Activated T-cell treated with anti-CD3 and anti-CD28 coated beads, Interleukin-2, amount 50 U/mL, for 24 hours (primary cell): Measurements from ENCODE around the gene RGS5.

Experiments
- DNase-seq: peaks from one replicate; pipeline ENCODE4 v3.0.0-alpha.2; 2020
- H3K27ac Mint-ChIP-seq: 2 replicates; pipeline ENCODE4 v1.8.0; 2020; ENCODE audit warnings: mild to moderate bottlenecking, mixed read lengths
- H3K27me3 Mint-ChIP-seq: 2 replicates; pipeline ENCODE4 v1.8.0; 2020; ENCODE audit warnings: mixed read lengths
- H3K36me3 Mint-ChIP-seq: 2 replicates; pipeline ENCODE4 v1.8.0; 2020; ENCODE audit warnings: low read depth, mixed read lengths
- H3K4me1 Mint-ChIP-seq: 2 replicates; pipeline ENCODE4 v1.8.0; 2020; ENCODE audit warnings: low read depth, mixed read lengths
- H3K4me3 Mint-ChIP-seq: 2 replicates; pipeline ENCODE4 v1.8.0; 2020; ENCODE audit warnings: mild to moderate bottlenecking, moderate library complexity, mixed read lengths
- H3K9me3 Mint-ChIP-seq: 2 replicates; pipeline ENCODE4 v1.8.0; 2020; ENCODE audit warnings: mixed read lengths

Gene RGS5

DNA sequence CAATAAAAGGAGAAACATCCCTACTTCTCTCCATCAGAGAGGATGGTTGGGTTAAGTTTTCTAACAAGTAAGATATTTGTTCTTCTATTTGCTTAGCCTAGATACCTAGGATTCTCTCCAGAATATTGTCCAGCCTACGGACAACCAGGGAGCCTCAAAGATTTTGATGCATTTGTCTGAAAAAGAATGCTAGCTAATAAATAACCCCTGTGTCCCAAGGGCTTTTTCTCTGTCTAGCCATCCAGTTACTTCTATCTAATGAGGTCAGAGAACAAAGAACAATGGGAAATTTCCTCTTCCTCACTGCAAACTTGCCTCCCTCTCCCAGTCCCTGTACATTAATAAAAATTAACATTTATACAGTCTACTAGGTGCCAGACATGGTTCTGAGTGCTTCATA lies 810 bp downstream of the RGS5 start:
- no peak overlapping the region for H3K4me3 Mint-ChIP-seq
- H3K4me1 Mint-ChIP-seq = no peaks in the 10 kb centered on the region
- no peak overlapping the region for H3K27ac Mint-ChIP-seq
- no peaks in the 10 kb centered on the region for H3K27me3 Mint-ChIP-seq
- DNase-seq = no peak
- H3K9me3 Mint-ChIP-seq = no peaks in the 10 kb centered on the region
- H3K36me3 Mint-ChIP-seq = no peaks in the 10 kb centered on the region

DNA sequence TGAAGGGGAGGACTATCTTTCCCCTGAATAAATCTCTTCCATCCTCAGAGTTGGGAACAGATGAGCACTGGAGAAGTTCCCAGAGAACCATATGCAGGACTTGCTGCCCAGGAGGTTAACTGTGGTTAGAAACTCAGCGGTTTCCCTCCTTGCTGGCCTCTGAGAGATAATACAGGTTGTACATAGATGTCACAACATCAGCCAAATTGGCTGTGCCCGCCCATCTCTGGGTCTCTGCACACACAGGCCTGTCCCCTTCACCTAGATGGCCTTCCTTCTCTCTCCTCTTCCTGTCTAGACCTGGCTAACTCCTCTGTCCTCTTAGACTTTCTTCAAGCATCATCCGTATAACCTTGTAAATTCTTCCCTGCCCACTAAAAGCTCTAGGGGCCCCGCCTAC lies 5.7 kb downstream of the RGS5 start:
- H3K4me3 Mint-ChIP-seq = no peak overlapping the region
- H3K4me1 Mint-ChIP-seq = no peaks in the 10 kb centered on the region
- H3K9me3 Mint-ChIP-seq = no peaks in the 10 kb centered on the region
- H3K27me3 Mint-ChIP-seq = no peaks in the 10 kb centered on the region
- DNase-seq = no peak
- H3K27ac Mint-ChIP-seq = no peak overlapping the region
- no peaks in the 10 kb centered on the region for H3K36me3 Mint-ChIP-seq

DNA sequence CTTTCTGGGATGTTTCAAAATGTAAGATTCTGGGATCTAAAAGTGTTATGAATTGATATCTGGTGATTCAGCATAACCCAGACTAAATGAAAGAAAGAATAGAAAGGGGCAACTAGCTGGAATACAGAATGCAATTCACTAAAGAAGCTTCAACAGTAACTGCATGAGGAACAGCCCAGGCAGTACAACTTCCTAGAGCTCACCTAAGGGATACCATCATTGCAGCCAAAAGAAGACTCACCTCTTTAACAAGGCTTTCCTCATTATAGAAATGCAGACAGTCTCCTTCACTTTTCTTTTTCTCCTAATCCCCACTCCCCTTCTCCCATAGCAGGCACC lies 6.3 kb downstream of the RGS5 start:
- Mint-ChIP-seq H3K4me1 (no peaks in the 10 kb centered on the region), H3K27me3 (no peaks in the 10 kb centered on the region), H3K27ac (no peak overlapping the region)

GRCh38 chr1:163195728-163196448 lies 6.8 kb downstream of the RGS5 start:
- H3K36me3 Mint-ChIP-seq = no peaks in the 10 kb centered on the region
- H3K27me3 Mint-ChIP-seq = no peaks in the 10 kb centered on the region
- no peaks in the 10 kb centered on the region for H3K4me1 Mint-ChIP-seq
- no peaks in the 10 kb centered on the region for H3K9me3 Mint-ChIP-seq
- H3K4me3 Mint-ChIP-seq = no peak overlapping the region
- H3K27ac Mint-ChIP-seq = no peak overlapping the region
- no peak for DNase-seq

More for the DNA sequence above, 6.3 kb downstream of the RGS5 start:
- Mint-ChIP-seq H3K4me3 (no peak overlapping the region), H3K9me3 (no peaks in the 10 kb centered on the region), H3K36me3 (no peaks in the 10 kb centered on the region)
- no peak for DNase-seq

GRCh38 chr1:163191301-163191700 lies 11.4 kb downstream of the RGS5 start:
- H3K27me3 Mint-ChIP-seq = no peaks in the 10 kb centered on the region
- no peak for DNase-seq
- H3K4me1 Mint-ChIP-seq = no peaks in the 10 kb centered on the region
- H3K9me3 Mint-ChIP-seq = no peaks in the 10 kb centered on the region
- H3K36me3 Mint-ChIP-seq = no peaks in the 10 kb centered on the region
- H3K4me3 Mint-ChIP-seq = no peak overlapping the region
- H3K27ac Mint-ChIP-seq = no peak overlapping the region

DNA sequence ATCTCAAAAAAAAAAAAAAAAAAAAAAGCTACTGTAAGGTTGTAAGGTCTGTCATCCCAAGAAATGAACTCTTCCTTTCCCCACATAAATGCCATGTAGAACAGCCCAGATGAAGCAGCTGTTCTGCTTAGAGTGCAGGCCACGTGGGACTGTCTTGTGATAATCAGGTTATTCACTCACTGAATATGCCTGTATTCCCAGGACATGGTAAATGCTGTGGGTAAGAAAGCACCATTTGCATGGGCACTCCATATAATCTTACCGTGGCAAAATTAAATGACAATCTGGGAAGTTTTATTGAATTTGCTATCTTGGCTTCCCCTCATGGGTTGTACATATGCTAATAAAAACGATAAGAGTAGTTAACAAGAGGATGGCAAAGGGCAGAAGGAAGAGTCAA lies 13.8 kb downstream of the RGS5 start:
- Mint-ChIP-seq H3K4me3 (no peak overlapping the region), H3K36me3 (no peaks in the 10 kb centered on the region), H3K4me1 (no peaks in the 10 kb centered on the region), H3K27ac (no peak overlapping the region), H3K27me3 (peaks cover 5% of the 10 kb centered on the region), H3K9me3 (no peaks in the 10 kb centered on the region)
- no peak for DNase-seq

DNA sequence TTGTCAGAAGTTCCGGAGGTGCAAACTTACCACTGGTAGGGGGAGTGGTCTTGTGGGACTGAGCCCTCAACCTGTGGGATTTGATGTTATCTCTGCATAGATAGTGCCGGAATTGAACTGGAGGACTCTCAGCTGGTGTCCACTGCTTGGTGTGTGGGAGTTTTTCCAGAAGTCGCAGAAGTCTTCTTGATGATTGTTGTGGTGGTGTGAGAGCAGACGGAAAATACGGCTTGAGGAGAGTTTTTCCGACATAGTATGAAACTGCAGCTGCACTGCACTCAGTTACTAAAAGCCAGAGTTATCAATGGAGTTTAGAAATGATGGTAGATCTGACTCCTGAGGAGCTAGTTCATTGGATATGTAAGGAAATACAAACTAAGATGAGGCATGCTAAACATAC lies 14.9 kb downstream of the RGS5 start:
- Mint-ChIP-seq H3K27ac (no peak overlapping the region), H3K36me3 (no peaks in the 10 kb centered on the region), H3K27me3 (peaks cover 6% of the 10 kb centered on the region), H3K4me1 (no peaks in the 10 kb centered on the region), H3K4me3 (no peak overlapping the region), H3K9me3 (no peaks in the 10 kb centered on the region)
- DNase-seq = no peak

DNA sequence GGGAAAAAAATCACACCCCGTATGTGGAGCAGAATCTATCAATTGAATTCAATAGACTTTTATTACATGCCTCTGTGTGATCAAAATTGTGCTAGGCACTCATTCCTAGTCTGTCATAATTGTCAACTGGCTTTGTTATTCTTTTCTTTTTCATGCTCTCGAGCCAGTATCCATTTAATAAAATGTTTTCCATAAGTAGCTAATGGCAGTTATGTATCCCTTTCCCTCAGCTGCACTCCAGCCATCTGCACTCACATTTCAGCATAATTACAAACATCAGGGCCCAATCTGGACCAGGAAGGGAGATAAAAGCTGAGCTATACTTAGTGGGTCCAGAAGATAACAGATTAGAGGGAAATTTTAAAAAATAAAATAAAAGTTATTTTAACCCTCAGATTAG lies 15.9 kb downstream of the RGS5 start:
- no peak overlapping the region for H3K27ac Mint-ChIP-seq
- H3K27me3 Mint-ChIP-seq = peaks cover 6% of the 10 kb centered on the region
- H3K9me3 Mint-ChIP-seq = no peaks in the 10 kb centered on the region
- DNase-seq = no peak
- no peaks in the 10 kb centered on the region for H3K36me3 Mint-ChIP-seq
- no peak overlapping the region for H3K4me3 Mint-ChIP-seq
- no peaks in the 10 kb centered on the region for H3K4me1 Mint-ChIP-seq

GRCh38 chr1:163182330-163182949 lies 20.3 kb downstream of the RGS5 start:
- H3K4me3 Mint-ChIP-seq = no peak overlapping the region
- no peak overlapping the region for H3K27ac Mint-ChIP-seq
- no peaks in the 10 kb centered on the region for H3K36me3 Mint-ChIP-seq
- H3K27me3 Mint-ChIP-seq = peaks cover 6% of the 10 kb centered on the region
- H3K4me1 Mint-ChIP-seq = no peaks in the 10 kb centered on the region
- no peaks in the 10 kb centered on the region for H3K9me3 Mint-ChIP-seq
- no peak for DNase-seq

GRCh38 chr1:163178628-163179027 lies 24.1 kb downstream of the RGS5 start:
- Mint-ChIP-seq H3K9me3 (no peaks in the 10 kb centered on the region), H3K27ac (no peak overlapping the region), H3K4me1 (no peaks in the 10 kb centered on the region), H3K4me3 (no peak overlapping the region), H3K36me3 (no peaks in the 10 kb centered on the region), H3K27me3 (peaks cover 12% of the 10 kb centered on the region)
- no peak for DNase-seq

DNA sequence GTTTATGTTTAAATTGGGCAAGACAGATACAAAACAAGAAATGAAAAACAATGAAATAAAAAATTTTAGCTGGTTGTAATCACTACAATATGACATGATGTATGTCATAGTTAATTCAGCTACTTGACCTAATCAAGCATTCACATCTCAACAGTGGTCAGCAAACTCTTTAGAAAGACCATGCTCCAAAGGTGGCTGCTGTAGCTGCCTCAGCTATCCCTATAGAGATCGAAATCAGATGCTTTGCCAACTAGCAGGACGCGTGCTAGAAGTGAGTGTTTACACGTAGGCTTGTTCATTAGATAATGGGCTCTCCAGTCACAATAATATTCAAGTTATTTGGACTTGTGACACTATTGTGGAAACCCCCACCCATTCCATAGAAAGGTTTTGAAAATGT lies 25.9 kb downstream of the RGS5 start:
- Mint-ChIP-seq H3K9me3 (no peaks in the 10 kb centered on the region), H3K4me3 (no peak overlapping the region), H3K27me3 (peaks cover 12% of the 10 kb centered on the region), H3K4me1 (no peaks in the 10 kb centered on the region), H3K36me3 (no peaks in the 10 kb centered on the region), H3K27ac (no peak overlapping the region)
- DNase-seq = no peak

- peak; percentile 40 for DNase-seq
- no peaks in the 10 kb centered on the region for H3K9me3 Mint-ChIP-seq
- H3K4me3 Mint-ChIP-seq = no peak overlapping the region
- no peaks in the 10 kb centered on the region for H3K4me1 Mint-ChIP-seq
- no peaks in the 10 kb centered on the region for H3K36me3 Mint-ChIP-seq
- H3K27me3 Mint-ChIP-seq = peaks cover 12% of the 10 kb centered on the region
- no peak overlapping the region for H3K27ac Mint-ChIP-seq
Observed at GRCh38 chr1:163174524-163175437, 27.9 kb downstream of the RGS5 start.

DNA sequence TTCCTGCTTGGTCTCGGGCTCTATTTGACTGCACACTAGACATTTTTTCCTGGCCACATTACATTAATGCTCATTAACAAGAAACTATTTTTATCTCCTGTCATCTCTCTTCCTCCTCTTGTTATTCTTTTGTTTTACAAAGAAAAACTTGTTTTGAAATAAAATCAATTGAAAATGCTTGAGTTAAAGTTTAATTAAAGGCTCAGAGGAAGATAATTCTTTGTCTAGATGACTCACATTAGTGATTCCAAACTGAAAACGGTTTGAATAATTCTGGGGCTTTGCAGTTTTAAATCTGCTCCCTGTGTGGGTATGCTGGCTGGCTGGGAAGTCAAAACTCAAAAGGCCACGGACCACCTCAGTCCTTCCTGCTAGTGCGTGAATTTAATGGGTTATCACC lies 29.6 kb downstream of the RGS5 start:
- Mint-ChIP-seq H3K4me1 (no peaks in the 10 kb centered on the region), H3K9me3 (no peaks in the 10 kb centered on the region), H3K4me3 (no peak overlapping the region), H3K27ac (no peak overlapping the region), H3K27me3 (peaks cover 12% of the 10 kb centered on the region), H3K36me3 (no peaks in the 10 kb centered on the region)
- DNase-seq = no peak

GRCh38 chr1:163172596-163172995 lies 30.1 kb downstream of the RGS5 start:
- Mint-ChIP-seq H3K27ac (no peak overlapping the region), H3K27me3 (peaks cover 12% of the 10 kb centered on the region), H3K4me1 (no peaks in the 10 kb centered on the region), H3K9me3 (no peaks in the 10 kb centered on the region), H3K4me3 (no peak overlapping the region), H3K36me3 (no peaks in the 10 kb centered on the region)
- DNase-seq = no peak

DNA sequence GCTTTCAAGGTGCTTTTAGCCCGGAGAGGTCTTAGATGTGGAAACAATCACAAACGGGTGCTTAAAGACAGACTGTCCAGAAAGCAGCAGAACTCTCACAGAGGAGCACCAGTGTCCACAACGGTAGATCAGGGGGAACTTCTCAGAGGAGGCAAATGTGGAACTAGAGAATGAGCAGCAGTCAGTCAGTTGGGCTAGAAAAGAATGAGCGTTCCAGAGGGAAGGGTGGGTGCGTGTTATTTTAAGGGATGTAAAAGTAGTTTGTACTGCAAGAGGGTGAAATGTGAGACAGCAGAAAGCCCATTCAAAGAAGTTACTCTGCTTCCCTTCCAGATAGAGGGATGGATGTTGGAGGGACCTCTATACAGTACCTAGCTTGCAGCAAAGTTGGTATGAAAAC lies 30.9 kb downstream of the RGS5 start:
- Mint-ChIP-seq H3K4me3 (no peak overlapping the region), H3K27ac (no peak overlapping the region), H3K9me3 (no peaks in the 10 kb centered on the region), H3K27me3 (peaks cover 12% of the 10 kb centered on the region), H3K36me3 (no peaks in the 10 kb centered on the region), H3K4me1 (peaks cover under 1% of the 10 kb centered on the region)
- DNase-seq = no peak
